Measurements from ENCODE around the gene SAMHD1.
"Not testable (repeated sequence)": the region's sequence is repeated elsewhere in the genome, so short reads cannot be mapped to it uniquely, and the experiment has no call there.

The SAMHD1 gene

GRCh38 chr20:36956016-36956415 is 4.5 kb upstream of the SAMHD1 start:
- DNase-seq (ENCODE audit: low read depth, low spot score) = no peak

- no peak for DNase-seq (ENCODE audit: low read depth, low spot score)
Measured at GRCh38 chr20:36951979-36952738, 651 bp upstream of the SAMHD1 start.

DNA sequence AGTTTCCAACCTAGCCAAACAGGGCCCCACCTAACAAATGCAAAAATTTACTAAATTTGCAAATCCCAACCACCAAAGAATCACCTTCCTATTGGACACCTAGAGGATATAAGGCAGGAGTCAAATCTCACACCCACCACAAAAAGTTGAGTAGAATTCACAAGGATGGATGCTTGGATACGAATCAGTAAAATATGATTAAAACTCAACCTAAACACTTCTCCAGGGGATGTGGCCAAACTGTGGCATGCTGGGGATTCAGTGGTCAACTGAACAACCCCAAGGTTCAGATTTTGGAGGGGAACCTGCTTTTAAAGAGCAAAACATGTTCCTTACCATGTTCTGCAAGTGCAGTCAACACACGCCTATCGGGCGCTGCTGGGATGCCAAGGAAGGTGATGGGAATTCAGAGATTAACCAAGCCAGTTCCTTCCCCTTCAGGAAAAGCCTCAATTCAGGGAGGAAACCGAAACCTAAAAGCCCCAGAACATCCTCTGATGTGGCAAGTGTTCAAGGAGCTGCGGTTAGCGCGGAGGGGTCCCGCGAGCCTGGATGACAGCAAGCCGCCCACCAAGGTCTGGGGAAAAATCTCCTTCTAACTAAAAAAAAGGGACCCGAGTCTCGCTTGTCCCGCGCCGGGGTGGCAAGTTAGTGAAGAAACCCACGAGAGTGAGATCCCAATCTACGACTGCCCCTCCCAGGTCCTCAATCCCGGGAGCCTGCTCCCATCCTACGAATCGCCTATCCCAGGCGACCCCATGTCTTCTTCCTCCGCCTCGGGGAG is 902 bp downstream of the SAMHD1 start:
- DNase-seq (ENCODE audit: low read depth, low spot score) = no peak

DNA sequence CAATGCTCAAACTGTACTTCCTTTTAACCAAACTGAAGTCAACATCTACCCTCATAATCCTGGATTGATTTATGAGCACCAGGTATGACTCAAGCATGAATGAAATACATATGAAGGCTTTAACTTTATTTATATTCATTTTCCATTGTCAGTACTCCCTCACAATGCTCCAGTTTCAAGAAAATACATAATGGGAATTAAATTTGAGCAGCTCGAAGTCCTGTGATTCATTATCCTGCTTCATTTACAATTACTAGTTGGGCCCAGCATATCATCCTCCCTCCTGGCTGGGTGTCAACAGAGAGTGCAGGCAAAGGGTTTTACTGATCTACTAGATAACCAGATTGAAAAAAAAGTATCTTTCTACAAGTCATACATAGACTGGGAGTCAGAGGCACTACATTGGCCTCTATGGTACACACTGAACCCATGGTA is 10.1 kb downstream of the SAMHD1 start:
- DNase-seq (ENCODE audit: low read depth, low spot score) = no peak

- DNase-seq (ENCODE audit: low read depth, low spot score) = no peak
Measured at GRCh38 chr20:36937402-36937770, 14.1 kb downstream of the SAMHD1 start.

GRCh38 chr20:36936761-36937401 is 14.6 kb downstream of the SAMHD1 start:
- DNase-seq (ENCODE audit: low read depth, low spot score) = not testable (repeated sequence)

GRCh38 chr20:36936341-36936740 is 15.2 kb downstream of the SAMHD1 start:
- DNase-seq (ENCODE audit: low read depth, low spot score) = no peak

- DNase-seq (ENCODE audit: low read depth, low spot score) = not testable (repeated sequence)
Measured at GRCh38 chr20:36933571-36933970, 17.9 kb downstream of the SAMHD1 start.

GRCh38 chr20:36932476-36933426 is 18.8 kb downstream of the SAMHD1 start:
- DNase-seq (ENCODE audit: low read depth, low spot score) = no peak

DNA sequence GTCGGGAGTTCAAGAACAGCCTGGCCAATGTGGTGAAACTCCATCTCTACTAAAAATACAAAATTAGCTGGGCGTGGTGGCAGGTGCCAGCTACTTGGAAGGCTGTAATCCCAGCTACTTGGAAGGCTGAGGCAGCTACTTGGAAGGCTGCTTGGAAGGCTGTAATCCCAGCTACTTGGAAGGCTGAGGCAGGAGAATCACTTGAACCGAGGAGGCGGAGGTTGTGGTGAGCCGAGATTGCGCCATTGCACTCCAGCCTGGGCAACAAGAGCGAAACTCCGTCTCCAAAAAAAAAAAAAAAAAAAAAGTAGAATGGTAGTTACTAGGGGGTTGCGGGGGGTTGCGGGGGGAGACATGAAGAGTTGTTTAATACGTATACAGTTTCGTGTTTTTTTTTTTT is 19.4 kb downstream of the SAMHD1 start:
- not testable (repeated sequence) for DNase-seq (ENCODE audit: low read depth, low spot score)

GRCh38 chr20:36929691-36930090 is 21.8 kb downstream of the SAMHD1 start:
- DNase-seq (ENCODE audit: low read depth, low spot score) = no peak

DNA sequence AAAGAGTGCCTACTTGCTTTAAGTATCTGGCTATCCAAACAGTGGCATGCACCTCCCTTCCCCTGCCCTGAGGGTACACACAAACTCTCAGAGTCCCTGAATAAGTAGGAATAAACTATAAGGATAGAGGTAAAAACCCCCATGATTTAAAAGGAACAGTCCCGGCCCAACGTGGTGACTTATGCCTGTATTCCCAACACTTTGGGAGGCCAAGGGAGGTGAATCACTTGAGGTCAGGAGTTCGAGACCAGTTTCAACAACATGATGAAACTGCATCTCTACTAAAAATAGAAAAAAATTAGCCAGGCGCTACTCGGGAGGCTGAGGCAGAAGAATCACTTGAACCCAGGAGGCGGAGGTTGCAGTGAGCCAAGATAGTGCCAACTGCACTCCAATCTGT is 22.2 kb downstream of the SAMHD1 start:
- DNase-seq (ENCODE audit: low read depth, low spot score) = no peak

DNA sequence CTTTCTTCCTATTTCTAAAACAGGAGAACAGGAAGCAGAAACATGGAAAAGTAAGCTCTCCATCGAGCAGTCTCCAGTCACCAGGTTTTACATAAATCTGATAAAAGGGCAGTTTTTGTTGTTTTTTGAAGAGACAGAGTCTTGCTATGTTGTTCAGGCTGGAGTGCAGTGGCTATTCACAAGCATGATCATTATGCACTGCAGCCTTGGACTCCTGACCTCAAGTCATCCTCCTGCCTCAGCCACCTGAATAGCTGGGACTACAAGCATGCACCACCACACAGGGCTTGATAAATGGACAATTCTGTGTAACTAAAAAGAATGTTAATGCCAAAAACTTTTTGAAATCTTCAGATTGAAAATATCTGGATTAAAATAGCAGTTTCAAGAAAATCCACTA is 23.8 kb downstream of the SAMHD1 start:
- DNase-seq (ENCODE audit: low read depth, low spot score) = no peak

DNA sequence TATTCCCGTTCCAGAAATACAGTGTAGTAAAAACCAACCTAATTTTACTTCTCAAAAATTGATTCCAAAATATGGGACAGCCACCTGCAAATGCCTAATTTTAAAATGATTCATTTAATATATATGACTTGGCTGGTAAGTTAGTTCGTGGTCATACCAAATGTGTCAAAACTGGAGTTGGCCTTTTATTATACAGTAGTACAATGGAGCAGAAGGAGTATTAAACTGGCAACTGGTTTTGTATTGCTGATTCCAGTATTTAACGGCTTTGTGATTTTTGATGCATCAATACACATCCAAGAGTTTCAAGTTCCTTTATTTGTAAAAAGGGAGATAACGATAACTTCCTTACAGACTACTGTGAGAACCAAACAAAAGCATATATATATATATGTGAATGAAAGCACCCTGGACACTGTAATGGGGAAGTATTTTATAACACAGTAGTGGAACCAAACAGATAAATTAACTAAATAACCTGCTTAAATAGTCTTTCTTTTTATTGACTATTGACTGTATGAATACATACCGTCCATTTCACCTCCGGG is 24.8 kb downstream of the SAMHD1 start:
- no peak for DNase-seq (ENCODE audit: low read depth, low spot score)

- no peak for DNase-seq (ENCODE audit: low read depth, low spot score)
Measured at GRCh38 chr20:36925234-36925633, 26.3 kb downstream of the SAMHD1 start.

- DNase-seq (ENCODE audit: low read depth, low spot score) = no peak
Measured at GRCh38 chr20:36924167-36925045, 27.1 kb downstream of the SAMHD1 start.

GRCh38 chr20:36920334-36920730 is 31.2 kb downstream of the SAMHD1 start:
- DNase-seq (ENCODE audit: low read depth, low spot score) = no peak

DNA sequence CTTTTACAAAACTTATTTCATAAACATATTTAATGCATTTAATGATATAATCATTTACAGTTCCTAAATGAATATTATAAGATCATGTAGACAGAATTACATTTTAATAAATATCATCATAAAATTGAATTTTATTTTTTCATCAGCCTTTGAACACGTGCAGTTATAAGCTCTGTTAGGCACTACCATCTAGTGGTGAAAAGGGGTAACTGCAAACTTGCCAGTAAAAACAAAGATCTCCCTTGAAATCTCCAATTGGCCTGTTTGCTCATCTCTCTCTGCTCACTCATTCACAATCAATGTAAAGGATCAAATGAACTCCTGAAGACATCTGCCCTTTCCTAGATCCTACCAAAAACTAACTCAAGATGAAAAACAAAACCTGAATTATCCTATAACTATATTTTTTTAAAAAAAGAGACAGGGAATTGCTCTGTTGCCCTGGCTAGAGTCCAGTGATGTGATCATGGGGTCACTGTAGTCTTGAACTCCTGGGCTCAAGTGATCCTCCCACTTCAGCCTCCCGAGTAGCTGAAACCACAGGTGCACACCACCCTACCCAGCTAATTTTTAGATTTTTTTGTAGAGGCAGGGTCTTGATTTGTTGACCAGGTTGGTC is 31.7 kb downstream of the SAMHD1 start:
- DNase-seq (ENCODE audit: low read depth, low spot score) = no peak

GRCh38 chr20:36917943-36918342 is 33.6 kb downstream of the SAMHD1 start:
- no peak for DNase-seq (ENCODE audit: low read depth, low spot score)

DNA sequence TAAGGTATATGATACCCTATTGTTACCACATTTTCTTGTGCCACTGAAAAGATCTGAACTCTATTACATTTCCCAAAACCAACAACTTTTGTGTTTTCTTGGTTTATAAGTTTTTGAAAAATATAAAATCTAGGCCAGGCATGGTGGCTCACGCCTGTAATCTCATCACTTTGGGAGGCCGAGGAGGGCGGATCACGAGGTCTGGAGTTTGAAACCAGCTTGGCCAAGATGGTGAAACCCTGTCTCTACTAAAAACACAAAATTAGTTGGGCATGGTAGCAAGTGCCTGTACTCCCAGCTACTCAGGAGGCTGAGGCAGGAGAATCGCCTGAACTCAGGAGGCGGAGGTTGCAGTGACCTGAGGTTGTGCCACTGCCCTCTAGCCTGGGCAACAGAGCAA is 34.3 kb downstream of the SAMHD1 start:
- DNase-seq (ENCODE audit: low read depth, low spot score) = no peak

Measured in brain pericyte (primary cell).